Islet of Langerhans (tissue), 1 donor: Measurements from ENCODE around the gene PCYT1B.
"Not testable (repeated sequence)": the region's sequence is repeated elsewhere in the genome, so short reads cannot be mapped to it uniquely, and the experiment has no call there.

Experiments used
- FAIRE-seq: peaks from one replicate; lab custom pipeline; 2011; peaks lifted over from hg19 to GRCh38; lab: Jason Lieb, UNC

PCYT1B gene

GRCh38 chrX:24646006-24646405, 1.1 kb downstream of the PCYT1B start:
- FAIRE-seq: no peak

- no peak for FAIRE-seq
These were observed 4.0 kb downstream of the PCYT1B start for GRCh38 chrX:24643116-24643515.

GRCh38 chrX:24629701-24630100, 17.4 kb downstream of the PCYT1B start:
- FAIRE-seq: no peak

- FAIRE-seq: no peak
These were observed 27.5 kb downstream of the PCYT1B start for GRCh38 chrX:24619647-24620046.

GRCh38 chrX:24610516-24610915, 36.6 kb downstream of the PCYT1B start:
- FAIRE-seq: no peak

- FAIRE-seq: no peak
These were observed 39.5 kb downstream of the PCYT1B start for GRCh38 chrX:24607616-24608015.

GRCh38 chrX:24605941-24606340, 41.2 kb downstream of the PCYT1B start:
- not testable (repeated sequence) for FAIRE-seq

- no peak for FAIRE-seq
These were observed 44.0 kb downstream of the PCYT1B start for GRCh38 chrX:24603191-24603590.

GRCh38 chrX:24601858-24602257, 45.3 kb downstream of the PCYT1B start:
- FAIRE-seq: no peak

- FAIRE-seq: no peak
These were observed 52.6 kb downstream of the PCYT1B start for GRCh38 chrX:24594501-24594900.

- no peak for FAIRE-seq
These were observed 57.0 kb downstream of the PCYT1B start for GRCh38 chrX:24590111-24590510.

- peak; percentile 88 for FAIRE-seq
These were observed 70.1 kb downstream of the PCYT1B start for GRCh38 chrX:24577091-24577490.

GRCh38 chrX:24575496-24575895, 71.7 kb downstream of the PCYT1B start:
- FAIRE-seq: no peak

GRCh38 chrX:24574743-24575142, 72.4 kb downstream of the PCYT1B start:
- FAIRE-seq: no peak

- FAIRE-seq: no peak
These were observed 80.0 kb downstream of the PCYT1B start for GRCh38 chrX:24567169-24567568.

GRCh38 chrX:24566240-24566639, 80.9 kb downstream of the PCYT1B start:
- FAIRE-seq: no peak

GRCh38 chrX:24563291-24564010, 83.7 kb downstream of the PCYT1B start:
- no peak for FAIRE-seq

- FAIRE-seq: no peak
These were observed 86.0 kb downstream of the PCYT1B start for GRCh38 chrX:24561121-24561520.

- no peak for FAIRE-seq
These were observed 94.1 kb downstream of the PCYT1B start for GRCh38 chrX:24553011-24553410.

GRCh38 chrX:24550166-24550565, 97.0 kb downstream of the PCYT1B start:
- FAIRE-seq: no peak

GRCh38 chrX:24547961-24548360, 99.2 kb downstream of the PCYT1B start:
- no peak for FAIRE-seq

GRCh38 chrX:24542756-24543155, 104.4 kb downstream of the PCYT1B start:
- no peak for FAIRE-seq

GRCh38 chrX:24536551-24536950, 110.6 kb downstream of the PCYT1B start:
- peak; percentile 79 for FAIRE-seq

- FAIRE-seq: no peak
These were observed 118.5 kb downstream of the PCYT1B start for GRCh38 chrX:24528605-24529004.

- FAIRE-seq: no peak
These were observed 120.5 kb downstream of the PCYT1B start for GRCh38 chrX:24526616-24527015.
